HepG2 (cell line): ENCODE data around the gene FAM228B. TPM values are rescaled to one million over a fixed set of nuclear protein-coding genes. Genes with fewer than 3 reads are reported as not detected.

Source experiments
- ATF1 ChIP-seq: IDR thresholded peaks from 2 replicates; pipeline ENCODE4 v1.6.1; 2016; ENCODE audit warnings: mild to moderate bottlenecking, control low read depth
- ATF4 ChIP-seq, 2 experiments: fragments of 450-650 bp in 1 of 2; sonication (generic) in 1 of 2; formaldehyde crosslinking; IDR thresholded peaks; 2 replicates each; pipeline versions ENCODE4 v1.5.0 to v1.8.0; 2020 to 2022; ENCODE audit warnings: mild to moderate bottlenecking in 1 of 2, missing genetic modification reagents in 1 of 2
- ATF7 ChIP-seq, 2 experiments: fragments of 450-650 bp in 1 of 2; sonication (generic) in 1 of 2; formaldehyde crosslinking in 1 of 2; IDR thresholded peaks; 2 replicates each; pipeline versions ENCODE4 v1.4.0 to v1.6.1; 2016 to 2020; ENCODE audit warnings: antibody characterized with exemption in 1 of 2, mild to moderate bottlenecking in 1 of 2, missing genetic modification reagents in 1 of 2
- FLYWCH1 ChIP-seq: sonication (generic); formaldehyde crosslinking; IDR thresholded peaks from 2 replicates; pipeline ENCODE4 v1.8.1; 2023; ENCODE audit warnings: mild to moderate bottlenecking, missing genetic modification reagents
- FOXP1 ChIP-seq, 2 experiments: fragments of 450-650 bp in 1 of 2; IDR thresholded peaks; 2 replicates each; pipeline ENCODE4 v1.6.1; 2017 to 2018; ENCODE audit warnings: antibody characterized with exemption in 1 of 2
- HOXA7 ChIP-seq: sonication (generic); formaldehyde crosslinking; IDR thresholded peaks from 2 replicates; pipeline ENCODE4 v1.8.1; 2022; ENCODE audit warnings: mild to moderate bottlenecking, missing genetic modification reagents, moderate library complexity
- JUNB ChIP-seq: sonication (generic); formaldehyde crosslinking; IDR thresholded peaks from 2 replicates; pipeline ENCODE4 v1.8.0; 2022; ENCODE audit warnings: missing genetic modification reagents, mild to moderate bottlenecking, borderline replicate concordance
- SNRNP70 ChIP-seq: fragments of 200-400 bp; formaldehyde crosslinking; IDR thresholded peaks from 2 replicates; pipeline ENCODE4 v1.6.1; 2017; ENCODE audit warnings: mild to moderate bottlenecking, low read depth, low read length, moderate library complexity
- SOX6 ChIP-seq, 2 experiments: fragments of 450-650 bp in 1 of 2; sonication (generic) in 1 of 2; formaldehyde crosslinking in 1 of 2; IDR thresholded peaks; 2 replicates each; pipeline versions ENCODE4 v1.4.0 to v1.6.1; 2017 to 2020; ENCODE audit warnings: antibody characterized with exemption in 1 of 2, mild to moderate bottlenecking in 1 of 2, missing genetic modification reagents in 1 of 2
- SP140L ChIP-seq: sonication (generic); formaldehyde crosslinking; IDR thresholded peaks from 2 replicates; pipeline ENCODE4 v1.4.0; 2020; ENCODE audit warnings: missing genetic modification reagents, borderline replicate concordance
- TIGD3 ChIP-seq: sonication (generic); formaldehyde crosslinking; IDR thresholded peaks from 2 replicates; pipeline ENCODE4 v1.5.1; 2020; ENCODE audit warnings: mild to moderate bottlenecking, missing genetic modification reagents, borderline replicate concordance
- ZFP37 ChIP-seq: sonication (generic); formaldehyde crosslinking; IDR thresholded peaks from 2 replicates; pipeline ENCODE4 v1.4.0; 2020; ENCODE audit warnings: missing genetic modification reagents, borderline replicate concordance
- ZNF101 ChIP-seq: sonication (generic); formaldehyde crosslinking; IDR thresholded peaks from 2 replicates; pipeline ENCODE4 v1.4.0; 2020; ENCODE audit warnings: mild to moderate bottlenecking, low read depth, missing genetic modification reagents, borderline replicate concordance
- ZNF142 ChIP-seq: sonication (generic); formaldehyde crosslinking; IDR thresholded peaks from 2 replicates; pipeline ENCODE4 v1.4.0; 2020; ENCODE audit warnings: missing genetic modification reagents
- ZNF337 ChIP-seq: sonication (generic); formaldehyde crosslinking; IDR thresholded peaks from 2 replicates; pipeline ENCODE4 v1.5.1; 2020; ENCODE audit warnings: missing genetic modification reagents, low read depth, mild to moderate bottlenecking, borderline replicate concordance
- ZNF383 ChIP-seq: sonication (generic); formaldehyde crosslinking; IDR thresholded peaks from 2 replicates; pipeline ENCODE4 v1.4.0; 2020; ENCODE audit warnings: missing genetic modification reagents, mild to moderate bottlenecking, borderline replicate concordance
- ZNF552 ChIP-seq: sonication (generic); formaldehyde crosslinking; IDR thresholded peaks from 2 replicates; pipeline ENCODE4 v1.9.0; 2022; ENCODE audit warnings: missing genetic modification reagents, mild to moderate bottlenecking, borderline replicate concordance
- ZNF678 ChIP-seq: sonication (generic); formaldehyde crosslinking; IDR thresholded peaks from 2 replicates; pipeline ENCODE4 v1.4.0; 2020; ENCODE audit warnings: mild to moderate bottlenecking, missing genetic modification reagents
- ZNF883 ChIP-seq: sonication (generic); formaldehyde crosslinking; IDR thresholded peaks from 2 replicates; pipeline ENCODE4 v1.5.1; 2020; ENCODE audit warnings: mild to moderate bottlenecking, missing genetic modification reagents; ENCODE audit errors: not compliant biosample characterization
- polyA plus RNA-seq, 8 experiments: library from polyadenylated mRNA; depleted of rRNA in 3 of 8; stranded (reverse) in 7 of 8; unstranded in 1 of 8; fragments of >200 nt; fragmentation: Illumina TruSeq in 4 of 8; extraction: Trizol in 4 of 8; gene quantifications; 2 replicates each; pipeline versions ENCODE4 v1.2.1 to v1.2.3, GENCODE V29; 2011 to 2016; ENCODE audit warnings: low read depth in 4 of 8, missing spikeins in 1 of 8, mixed read lengths in 1 of 8; ENCODE audit not compliant: insufficient read depth in 1 of 8
- total RNA-seq, 5 experiments: library from RNA; depleted of rRNA; stranded (reverse); fragments of >200 nt; fragmentation: Illumina TruSeq; extraction: Trizol; gene quantifications; 2 replicates each; pipeline ENCODE4 v1.2.3, GENCODE V29; 2016; ENCODE audit warnings: low read depth in 1 of 5

Gene FAM228B
- total and polyA plus RNA-seq, 2 of the 13 experiments (the other 11 are each of a cell fraction or from before 2014, with no cell fraction given): 0.79 to 1.1 TPM

GRCh38 chr2:24123195-24123921 lies at the start of gene FAM228B, which contains the start of gene PFN4 (continued):
- TF ChIP-seq ZNF142 (peak; percentile 97), JUNB (CRISPR knock-in tag) (no peak), ATF7 (IDR thresholded peaks at IDR 0.05) (no peak), ATF7 (CRISPR knock-in tag; IDR thresholded peaks at IDR 0.05) (peak; percentile 42; the same call in 1 of the 2 replicates), SP140L (CRISPR knock-in tag) (no peak), FOXP1 (IDR thresholded peaks at IDR 0.05) (no peak), FOXP1 (CRISPR knock-in tag; IDR thresholded peaks at IDR 0.05) (no peak), ZFP37 (CRISPR knock-in tag) (peak; percentile 19; the same call in 1 of the 2 replicates), ZNF883 (peak; percentile 83), ZNF552 (CRISPR knock-in tag) (peak; percentile 83; the same call in 1 of the 2 replicates), HOXA7 (CRISPR knock-in tag) (no peak), ZNF383 (CRISPR knock-in tag) (0 out of 2 replicates have a peak, but pooled peaks have one; percentile 75), SOX6 (IDR thresholded peaks at IDR 0.05) (no peak), SOX6 (CRISPR knock-in tag; IDR thresholded peaks at IDR 0.05) (peak; percentile 41; the same call in 1 of the 2 replicates), ZNF337 (CRISPR knock-in tag) (0 out of 2 replicates have a peak, but pooled peaks have one; percentile 9), TIGD3 (CRISPR knock-in tag) (peak; percentile 9; the same call in 1 of the 2 replicates), ZNF101 (CRISPR knock-in tag) (0 out of 2 replicates have a peak, but pooled peaks have one; percentile 70), SNRNP70 (no peak), ATF4 (CRISPR knock-in tag; IDR thresholded peaks at IDR 0.05) (no peak), FLYWCH1 (peak; percentile 32; the same call in 1 of the 2 replicates), ZNF678 (CRISPR knock-in tag) (peak; percentile 81), ATF1 (CRISPR knock-in tag) (no peak)
